HS-27A (cell line): ENCODE results near the gene SRCAP.
"Not testable (repeated sequence)": the region's sequence is repeated elsewhere in the genome, so short reads cannot be mapped to it uniquely, and the experiment has no call there.

ENCODE experiments used
- DNase-seq: peaks from one replicate; pipeline ENCODE4 v3.0.0-alpha.2; 2012; ENCODE audit warnings: low read depth, missing footprints

Gene SRCAP

DNA sequence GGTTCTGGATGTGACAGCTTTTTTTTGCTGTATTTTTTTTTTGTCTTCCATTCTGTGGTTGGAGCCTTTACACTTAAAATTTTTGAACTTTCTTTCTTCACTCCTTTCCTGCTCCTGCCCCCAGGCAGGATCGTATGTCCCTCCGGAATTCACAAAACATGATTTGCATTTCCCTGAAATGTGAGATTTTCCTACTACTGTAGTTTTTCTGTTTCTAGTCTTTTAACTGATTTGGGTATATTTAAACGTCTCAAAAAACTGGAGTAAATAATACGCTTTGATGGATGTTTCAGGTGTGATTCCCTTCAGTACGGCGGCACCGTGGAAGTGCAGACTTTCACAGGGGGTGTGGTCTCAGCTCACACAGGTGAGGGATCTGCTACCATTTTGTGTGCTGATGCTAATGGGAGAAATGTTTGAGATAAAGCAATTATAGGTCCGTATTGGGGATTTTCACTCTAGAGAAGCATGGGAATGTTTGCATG is 686 bp downstream of the SRCAP start:
- no peak for DNase-seq

DNA sequence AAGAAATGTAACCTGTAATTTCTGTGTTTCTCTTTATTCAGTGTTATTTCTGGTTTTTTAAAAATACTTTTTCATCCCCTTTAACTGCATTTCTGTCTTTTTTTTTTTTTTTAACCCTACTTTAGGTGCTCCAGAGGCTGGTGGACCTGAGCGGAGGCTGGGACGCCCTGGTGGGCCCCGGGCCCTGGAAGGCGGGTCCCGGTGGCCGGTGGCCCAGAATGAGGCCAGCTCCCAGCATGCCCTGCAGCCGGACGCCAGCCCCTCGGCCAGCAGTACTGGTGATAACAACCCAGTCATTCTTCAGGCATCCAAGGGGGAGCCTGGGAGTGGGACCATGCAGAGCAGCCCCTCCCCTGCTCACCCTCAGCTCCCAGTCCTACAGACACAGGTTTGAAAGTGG is 1.5 kb downstream of the SRCAP start:
- DNase-seq = no peak

DNA sequence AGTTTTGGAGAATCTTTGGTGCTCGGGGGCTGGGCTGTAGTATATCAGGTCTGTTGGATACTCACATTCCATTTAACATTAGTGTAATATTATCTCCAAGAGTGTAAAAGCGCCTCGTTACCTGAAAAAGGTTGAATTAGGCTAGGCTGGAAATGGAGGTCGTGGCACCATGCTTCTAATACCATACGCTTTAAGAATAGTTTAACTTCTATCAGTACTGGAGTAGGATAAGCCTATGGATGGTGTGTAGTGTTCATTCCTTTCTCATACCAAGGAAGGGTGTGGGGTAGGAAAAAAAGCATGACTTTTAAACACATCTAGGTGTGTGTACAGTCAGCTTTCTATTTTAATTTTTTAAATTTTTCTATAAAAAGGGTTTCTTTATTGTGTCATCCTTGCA is 2.0 kb downstream of the SRCAP start:
- DNase-seq = no peak

DNA sequence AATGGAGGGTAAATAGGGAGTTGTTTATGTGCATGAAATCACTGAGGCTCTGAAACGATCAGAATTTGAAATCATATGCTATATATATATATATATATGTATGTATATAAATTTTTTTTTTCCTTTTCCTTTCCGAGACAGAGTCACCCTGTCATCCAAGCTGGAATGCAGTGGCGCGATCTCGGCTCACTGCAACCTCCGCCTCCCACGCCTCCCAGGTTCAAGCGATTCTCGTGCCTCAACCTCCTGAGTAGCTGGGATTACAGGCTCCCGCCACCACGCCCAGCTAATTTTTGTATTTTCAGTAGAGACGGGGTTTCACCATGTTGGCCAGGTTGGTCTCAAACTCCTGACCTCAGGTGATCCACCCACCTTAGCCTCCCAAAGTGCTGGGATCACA is 4.1 kb downstream of the SRCAP start:
- DNase-seq = not testable (repeated sequence)

DNA sequence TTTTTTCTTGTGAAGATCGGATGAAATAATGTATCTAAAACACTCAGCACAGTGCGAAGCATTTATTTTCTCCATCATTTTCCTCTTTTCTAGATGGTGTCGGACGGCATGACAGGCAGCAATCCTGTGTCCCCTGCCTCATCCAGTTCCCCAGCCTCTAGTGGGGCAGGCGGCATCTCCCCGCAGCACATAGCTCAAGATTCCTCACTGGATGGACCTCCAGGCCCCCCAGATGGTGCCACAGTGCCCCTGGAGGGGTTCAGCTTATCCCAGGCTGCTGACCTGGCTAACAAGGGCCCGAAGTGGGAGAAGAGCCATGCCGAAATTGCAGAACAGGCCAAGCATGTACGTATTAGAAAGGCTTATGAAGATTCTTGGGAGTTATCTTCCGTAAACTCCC is 5.0 kb downstream of the SRCAP start:
- no peak for DNase-seq

DNA sequence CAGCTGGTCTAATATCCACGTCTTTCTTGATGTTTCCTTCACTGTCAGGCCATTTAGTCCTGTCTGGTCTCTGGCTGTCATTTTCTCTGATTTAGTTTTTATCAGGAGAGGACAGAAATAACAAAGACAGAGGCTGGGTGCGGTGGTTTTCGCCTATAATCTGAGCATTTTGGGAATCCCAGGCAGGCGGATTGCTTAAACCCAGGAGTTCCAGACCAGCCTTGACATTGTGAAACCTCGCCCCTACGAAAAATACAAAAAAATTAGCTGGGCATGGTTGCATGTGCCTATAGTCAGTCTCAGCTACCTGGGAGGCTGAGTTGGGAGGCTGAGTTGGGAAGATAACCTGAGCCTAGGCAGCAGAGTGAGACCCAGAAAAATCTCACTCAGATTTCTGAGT is 7.1 kb downstream of the SRCAP start:
- DNase-seq = no peak

DNA sequence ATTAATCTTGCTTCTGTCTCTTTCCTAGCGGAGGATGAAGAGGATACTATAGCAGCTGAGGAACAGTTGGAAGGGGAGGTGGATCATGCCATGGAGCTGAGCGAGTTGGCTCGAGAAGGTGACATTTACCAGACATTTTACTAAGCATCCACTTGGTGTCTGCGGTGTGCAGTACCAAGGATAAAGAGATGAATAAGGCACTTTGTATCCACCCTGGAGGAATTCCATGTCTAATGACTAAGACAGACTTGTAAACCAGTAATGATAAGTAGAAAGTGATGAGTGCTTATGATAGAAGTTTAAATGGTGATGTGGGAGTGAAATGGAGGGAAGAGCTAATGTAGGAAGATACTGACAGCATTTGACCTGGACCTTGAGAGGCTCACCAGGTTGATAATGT is 12.0 kb downstream of the SRCAP start:
- DNase-seq = no peak

DNA sequence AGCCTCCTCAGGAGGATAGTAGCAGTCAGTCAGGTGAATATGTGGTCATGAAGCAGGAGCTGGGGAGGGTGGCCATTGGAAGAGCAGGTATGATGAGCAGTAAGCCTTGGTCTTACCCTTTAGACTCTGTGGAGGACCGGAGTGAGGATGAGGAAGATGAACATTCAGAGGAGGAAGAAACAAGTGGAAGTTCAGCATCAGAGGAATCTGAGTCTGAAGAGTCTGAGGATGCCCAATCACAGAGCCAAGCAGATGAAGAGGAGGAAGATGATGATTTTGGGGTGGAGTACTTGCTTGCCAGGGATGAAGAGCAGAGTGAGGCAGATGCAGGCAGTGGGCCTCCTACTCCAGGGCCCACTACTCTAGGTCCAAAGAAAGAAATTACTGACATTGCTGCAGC is 12.7 kb downstream of the SRCAP start:
- no peak for DNase-seq

DNA sequence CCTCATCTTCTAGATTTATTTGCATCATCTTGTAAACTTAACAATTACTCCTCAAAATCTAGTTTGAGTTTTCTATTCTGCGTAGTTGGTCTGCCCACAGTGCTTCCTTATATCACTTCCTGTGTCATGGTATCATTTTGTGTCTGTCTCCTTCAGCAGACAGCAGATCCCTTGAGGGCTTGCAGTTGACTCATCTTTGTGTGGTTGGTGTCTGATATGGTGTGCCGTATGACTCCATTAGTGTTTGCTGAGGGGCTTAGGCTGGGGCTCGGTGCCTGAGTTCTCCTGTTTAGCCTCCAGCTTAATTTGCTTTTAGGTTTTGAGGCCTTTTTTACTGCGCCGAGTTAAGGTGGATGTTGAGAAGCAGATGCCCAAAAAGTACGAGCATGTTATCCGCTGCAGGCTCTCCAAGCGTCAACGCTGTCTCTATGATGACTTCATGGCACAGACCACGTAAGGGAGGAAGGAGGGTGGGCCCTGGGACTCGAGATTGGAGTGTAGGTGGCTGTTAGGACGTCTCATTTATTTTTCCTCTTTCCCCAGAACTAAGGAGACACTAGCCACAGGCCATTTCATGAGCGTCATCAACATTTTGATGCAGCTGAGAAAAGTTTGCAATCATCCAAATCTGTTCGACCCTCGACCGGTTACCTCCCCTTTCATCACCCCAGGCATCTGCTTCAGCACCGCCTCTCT is 16.9 kb downstream of the SRCAP start:
- no peak for DNase-seq

DNA sequence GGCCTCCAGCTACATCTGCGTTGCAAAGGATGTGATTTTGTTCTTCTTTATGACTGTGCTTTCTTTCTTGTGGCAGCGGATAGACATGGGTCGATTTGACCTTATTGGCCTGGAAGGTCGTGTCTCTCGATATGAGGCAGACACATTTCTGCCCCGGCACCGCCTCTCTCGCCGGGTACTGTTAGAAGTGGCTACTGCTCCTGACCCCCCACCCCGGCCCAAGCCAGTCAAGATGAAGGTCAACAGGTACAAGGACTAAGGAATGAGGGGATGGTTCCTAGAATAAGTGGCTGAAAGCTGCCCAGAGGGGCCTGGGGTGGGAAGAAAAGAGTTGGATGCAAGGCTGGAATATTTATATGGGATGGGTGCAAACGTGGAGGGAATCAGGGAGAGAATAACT is 21.1 kb downstream of the SRCAP start:
- no peak for DNase-seq

DNA sequence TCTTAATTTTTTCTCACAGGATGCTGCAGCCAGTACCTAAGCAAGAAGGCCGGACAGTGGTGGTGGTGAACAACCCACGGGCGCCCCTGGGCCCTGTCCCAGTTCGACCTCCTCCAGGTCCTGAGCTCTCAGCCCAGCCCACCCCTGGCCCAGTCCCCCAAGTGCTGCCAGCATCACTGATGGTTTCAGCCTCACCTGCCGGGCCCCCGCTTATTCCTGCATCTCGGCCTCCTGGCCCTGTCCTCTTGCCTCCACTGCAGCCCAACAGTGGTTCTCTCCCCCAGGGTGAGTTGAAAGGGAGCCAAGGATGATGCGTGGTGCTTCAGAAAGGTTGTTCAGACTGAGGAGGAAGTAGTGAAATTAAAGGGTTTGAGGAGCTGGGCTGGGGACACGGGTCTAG is 21.7 kb downstream of the SRCAP start:
- DNase-seq = no peak

DNA sequence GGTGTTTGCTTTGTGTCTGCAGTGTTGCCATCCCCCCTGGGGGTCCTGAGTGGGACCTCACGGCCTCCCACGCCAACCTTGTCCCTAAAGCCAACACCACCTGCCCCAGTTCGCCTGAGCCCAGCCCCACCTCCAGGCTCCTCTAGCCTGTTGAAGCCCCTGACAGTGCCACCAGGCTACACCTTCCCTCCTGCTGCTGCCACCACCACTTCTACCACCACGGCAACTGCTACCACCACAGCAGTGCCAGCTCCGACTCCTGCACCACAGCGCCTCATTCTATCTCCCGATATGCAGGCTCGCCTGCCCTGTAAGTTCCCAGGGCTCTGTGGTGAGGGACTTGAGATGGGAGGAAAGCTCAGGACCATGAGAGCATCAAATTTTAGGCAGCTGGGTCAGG is 22.2 kb downstream of the SRCAP start:
- DNase-seq = no peak

DNA sequence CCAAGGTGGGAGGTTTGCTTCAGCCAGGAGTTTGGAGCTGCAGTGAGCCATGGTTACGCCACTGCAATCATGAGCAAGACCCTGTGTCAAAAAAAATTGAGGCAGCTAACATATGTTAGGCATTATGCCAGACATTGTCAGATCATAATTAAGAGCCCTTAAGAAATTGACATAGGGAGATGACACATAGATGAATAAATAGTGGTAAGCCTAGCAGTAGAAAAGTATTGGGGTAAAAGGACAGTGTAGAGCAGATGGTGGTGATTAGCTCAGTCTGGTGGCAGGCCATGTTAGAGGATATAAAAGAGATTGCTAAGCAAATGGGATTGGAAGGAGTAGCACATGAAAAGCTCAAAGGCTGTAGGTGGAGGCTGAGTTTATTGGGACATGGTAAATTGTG is 22.6 kb downstream of the SRCAP start:
- no peak for DNase-seq

DNA sequence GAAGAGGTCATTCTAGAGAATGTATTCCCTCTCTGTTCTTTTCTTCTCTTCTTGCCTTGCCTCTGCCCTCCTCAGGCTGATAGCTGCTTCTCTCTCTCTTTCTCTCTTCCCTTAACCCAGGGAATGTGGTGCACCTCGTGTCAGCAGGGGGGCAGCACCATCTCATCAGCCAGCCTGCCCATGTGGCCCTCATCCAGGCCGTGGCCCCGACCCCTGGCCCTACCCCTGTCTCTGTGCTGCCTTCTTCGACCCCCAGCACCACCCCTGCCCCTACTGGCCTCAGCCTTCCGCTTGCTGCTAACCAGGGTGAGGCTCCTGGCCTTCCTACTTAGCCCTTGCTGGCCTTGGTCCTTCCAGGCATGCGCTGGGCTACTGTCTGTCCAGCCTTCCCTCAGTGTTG is 23.5 kb downstream of the SRCAP start:
- no peak for DNase-seq

DNA sequence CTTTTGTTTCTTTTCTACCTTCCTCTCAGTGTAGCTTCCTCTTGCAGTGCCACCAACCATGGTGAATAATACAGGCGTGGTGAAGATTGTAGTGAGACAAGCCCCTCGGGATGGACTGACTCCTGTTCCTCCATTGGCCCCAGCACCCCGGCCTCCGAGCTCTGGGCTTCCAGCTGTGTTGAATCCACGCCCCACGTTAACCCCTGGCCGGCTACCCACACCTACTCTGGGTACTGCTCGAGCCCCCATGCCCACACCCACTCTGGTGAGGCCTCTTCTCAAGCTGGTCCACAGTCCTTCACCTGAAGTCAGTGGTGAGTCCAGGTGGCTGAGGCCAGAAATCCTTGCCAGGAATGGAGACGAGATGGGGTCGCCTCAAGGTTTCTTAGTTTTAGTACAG is 23.9 kb downstream of the SRCAP start:
- no peak for DNase-seq

DNA sequence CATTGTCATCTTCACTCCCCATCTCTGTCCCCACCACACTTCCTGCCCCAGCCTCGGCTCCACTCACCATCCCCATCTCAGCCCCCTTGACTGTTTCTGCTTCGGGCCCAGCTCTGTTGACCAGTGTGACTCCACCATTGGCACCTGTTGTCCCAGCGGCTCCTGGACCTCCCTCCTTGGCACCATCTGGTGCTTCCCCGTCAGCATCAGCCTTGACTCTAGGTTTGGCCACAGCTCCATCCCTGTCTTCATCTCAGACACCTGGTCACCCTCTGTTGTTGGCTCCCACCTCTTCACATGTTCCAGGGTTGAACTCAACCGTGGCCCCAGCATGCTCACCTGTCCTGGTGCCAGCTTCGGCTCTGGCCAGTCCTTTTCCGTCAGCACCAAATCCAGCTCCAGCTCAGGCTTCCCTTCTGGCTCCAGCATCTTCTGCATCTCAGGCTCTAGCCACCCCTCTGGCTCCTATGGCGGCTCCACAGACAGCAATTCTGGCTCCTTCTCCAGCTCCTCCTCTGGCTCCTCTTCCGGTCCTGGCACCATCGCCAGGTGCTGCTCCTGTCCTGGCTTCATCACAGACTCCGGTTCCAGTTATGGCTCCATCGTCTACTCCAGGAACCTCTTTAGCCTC is 24.9 kb downstream of the SRCAP start:
- DNase-seq = no peak

DNA sequence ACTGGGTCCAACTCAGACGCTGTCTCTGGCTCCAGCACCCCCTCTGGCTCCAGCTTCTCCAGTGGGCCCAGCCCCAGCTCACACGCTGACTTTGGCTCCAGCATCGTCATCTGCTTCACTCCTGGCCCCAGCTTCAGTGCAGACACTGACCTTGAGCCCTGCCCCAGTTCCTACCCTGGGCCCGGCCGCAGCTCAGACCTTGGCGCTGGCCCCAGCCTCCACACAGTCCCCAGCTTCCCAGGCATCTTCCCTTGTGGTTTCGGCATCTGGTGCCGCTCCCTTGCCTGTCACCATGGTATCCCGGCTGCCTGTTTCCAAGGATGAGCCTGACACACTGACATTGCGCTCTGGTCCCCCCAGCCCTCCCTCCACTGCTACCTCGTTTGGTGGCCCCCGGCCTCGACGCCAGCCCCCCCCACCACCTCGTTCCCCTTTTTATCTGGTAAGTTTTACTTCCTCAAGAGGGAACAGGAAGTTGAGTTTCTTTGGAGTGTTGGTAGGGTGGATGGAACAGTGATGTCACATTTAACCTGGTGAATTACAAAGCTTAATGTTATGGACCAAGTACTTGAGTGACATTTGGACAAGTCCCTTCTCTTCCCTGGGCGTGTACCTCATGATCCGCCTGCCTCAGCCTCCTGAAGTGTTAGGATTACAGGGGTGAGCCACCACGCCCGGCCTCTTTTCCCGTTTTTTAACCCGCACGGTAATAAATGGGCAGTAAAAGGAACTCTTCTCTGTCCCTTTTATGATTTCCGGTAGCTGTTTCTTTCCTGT is 25.9 kb downstream of the SRCAP start:
- DNase-seq = no peak

DNA sequence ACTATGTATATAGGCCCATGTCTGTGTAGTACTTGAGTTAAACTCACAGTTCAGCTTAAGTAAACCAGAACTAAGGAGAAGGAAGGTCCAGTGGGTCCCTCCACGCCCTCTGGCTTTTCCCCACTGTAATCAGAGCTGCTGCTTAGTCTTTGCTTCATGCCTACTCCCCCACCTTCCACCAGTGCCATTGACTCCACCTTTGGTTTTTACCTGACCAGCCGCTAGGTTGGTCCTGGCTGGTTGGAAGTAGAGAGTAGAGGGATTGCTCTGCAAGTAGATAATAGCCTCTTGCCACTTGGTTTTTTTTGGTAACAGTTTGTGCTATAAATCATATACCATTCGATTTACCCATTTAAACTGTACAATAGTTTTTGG is 26.4 kb downstream of the SRCAP start:
- no peak for DNase-seq

DNA sequence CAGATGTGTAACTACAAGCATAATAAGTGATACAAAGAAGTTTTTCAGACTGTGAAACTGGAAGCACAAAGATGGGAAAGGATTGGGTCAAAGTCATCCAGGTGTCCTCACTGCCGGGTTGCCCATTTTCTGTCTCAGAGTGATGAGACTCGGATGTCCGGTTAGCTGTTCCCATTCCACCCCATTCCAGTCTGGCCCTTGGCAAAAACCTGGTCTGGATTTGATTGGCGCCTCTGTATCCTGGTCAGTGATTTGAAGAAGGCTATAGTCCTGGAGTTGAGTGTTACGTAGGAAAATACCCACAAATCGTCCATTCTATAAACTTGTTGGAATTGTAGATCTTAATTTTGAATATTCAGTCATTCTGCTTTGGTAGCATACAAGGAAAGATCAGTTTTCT is 29.4 kb downstream of the SRCAP start:
- no peak for DNase-seq

DNA sequence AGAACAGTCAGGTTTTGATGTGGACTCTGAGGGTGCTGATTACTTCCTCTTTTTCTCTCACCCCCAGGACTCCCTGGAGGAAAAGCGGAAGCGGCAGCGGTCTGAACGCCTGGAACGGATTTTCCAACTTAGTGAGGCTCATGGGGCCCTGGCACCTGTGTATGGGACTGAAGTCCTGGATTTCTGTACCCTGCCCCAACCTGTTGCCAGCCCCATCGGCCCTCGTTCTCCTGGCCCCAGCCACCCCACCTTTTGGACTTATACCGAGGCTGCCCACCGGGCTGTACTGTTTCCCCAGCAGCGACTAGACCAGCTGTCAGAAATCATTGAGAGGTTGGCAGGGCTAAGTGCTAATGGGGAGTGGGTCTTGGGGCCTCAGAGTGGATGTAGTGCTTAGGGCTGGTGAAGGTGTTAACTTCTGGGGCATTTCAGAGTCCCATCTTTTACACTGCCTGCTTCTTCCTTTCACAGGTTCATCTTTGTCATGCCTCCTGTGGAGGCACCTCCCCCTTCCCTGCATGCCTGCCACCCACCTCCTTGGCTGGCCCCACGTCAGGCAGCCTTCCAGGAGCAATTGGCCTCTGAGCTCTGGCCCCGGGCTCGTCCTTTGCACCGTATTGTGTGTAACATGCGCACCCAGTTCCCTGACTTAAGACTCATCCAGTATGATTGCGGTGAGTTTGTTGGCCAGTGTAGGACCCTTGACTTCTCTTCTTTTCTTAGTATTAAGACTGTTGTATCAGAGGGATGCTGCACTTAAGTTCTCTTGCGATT is 30.1 kb downstream of the SRCAP start:
- no peak for DNase-seq

DNA sequence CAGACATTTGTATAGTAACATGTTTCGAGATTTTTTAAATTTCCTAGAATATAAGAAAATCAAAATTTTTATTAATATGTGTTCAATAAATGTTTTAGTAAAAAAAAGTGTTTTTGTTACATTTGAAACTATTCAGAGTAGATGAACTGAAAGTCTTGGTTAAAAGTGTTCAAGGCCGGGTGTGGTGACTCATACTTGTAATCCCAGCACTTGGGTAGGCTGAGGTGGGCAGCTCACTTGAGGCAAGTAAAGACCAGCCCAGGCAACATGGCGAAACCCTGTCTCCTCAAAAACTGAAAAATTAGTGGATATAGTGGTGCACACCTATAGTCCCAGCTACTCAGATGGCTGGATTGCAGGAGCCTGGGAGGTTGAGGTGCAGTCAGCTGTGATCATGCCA is 32.4 kb downstream of the SRCAP start:
- DNase-seq = no peak

DNA sequence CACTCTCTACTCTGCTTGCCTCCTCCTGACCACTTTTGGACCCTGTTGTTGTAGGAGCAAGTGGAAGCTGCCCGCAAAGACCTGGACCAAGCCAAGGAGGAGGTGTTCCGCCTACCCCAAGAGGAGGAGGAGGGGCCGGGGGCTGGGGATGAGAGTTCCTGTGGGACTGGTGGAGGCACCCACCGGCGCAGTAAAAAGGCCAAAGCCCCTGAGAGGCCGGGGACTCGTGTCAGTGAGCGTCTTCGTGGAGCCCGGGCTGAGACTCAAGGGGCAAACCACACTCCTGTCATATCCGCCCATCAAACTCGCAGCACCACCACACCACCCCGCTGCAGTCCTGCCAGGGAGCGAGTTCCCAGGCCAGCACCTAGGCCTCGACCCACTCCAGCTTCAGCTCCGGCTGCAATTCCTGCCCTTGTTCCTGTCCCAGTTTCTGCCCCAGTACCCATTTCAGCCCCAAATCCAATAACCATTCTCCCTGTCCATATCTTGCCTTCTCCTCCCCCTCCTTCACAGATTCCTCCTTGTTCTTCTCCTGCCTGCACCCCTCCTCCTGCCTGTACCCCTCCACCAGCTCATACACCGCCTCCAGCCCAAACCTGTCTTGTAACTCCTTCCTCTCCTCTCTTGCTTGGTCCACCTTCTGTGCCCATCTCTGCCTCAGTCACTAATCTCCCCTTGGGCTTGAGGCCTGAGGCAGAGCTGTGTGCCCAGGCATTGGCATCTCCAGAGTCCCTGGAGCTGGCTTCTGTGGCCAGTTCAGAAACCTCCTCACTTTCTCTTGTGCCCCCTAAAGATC is 38.2 kb downstream of the SRCAP start:
- DNase-seq = no peak
